A549 treated with AZD2906 at 1 μM for 4 hours (cell line): Measurements from ENCODE around the gene ITPR3. TPM values are rescaled to one million over a fixed set of nuclear protein-coding genes. Genes with fewer than 3 reads are reported as not detected.

ENCODE experiments used
- total RNA-seq: library from RNA; stranded (reverse); fragments of 200-300 nt; extraction: Qiagen RNA extraction; gene quantifications from 5 replicates; pipeline ENCODE4 v1.2.3, GENCODE V29; 2022

Gene ITPR3
- total RNA-seq = 39.1 to 54.2 TPM (median 45.8 TPM) in 5 replicates

DNA sequence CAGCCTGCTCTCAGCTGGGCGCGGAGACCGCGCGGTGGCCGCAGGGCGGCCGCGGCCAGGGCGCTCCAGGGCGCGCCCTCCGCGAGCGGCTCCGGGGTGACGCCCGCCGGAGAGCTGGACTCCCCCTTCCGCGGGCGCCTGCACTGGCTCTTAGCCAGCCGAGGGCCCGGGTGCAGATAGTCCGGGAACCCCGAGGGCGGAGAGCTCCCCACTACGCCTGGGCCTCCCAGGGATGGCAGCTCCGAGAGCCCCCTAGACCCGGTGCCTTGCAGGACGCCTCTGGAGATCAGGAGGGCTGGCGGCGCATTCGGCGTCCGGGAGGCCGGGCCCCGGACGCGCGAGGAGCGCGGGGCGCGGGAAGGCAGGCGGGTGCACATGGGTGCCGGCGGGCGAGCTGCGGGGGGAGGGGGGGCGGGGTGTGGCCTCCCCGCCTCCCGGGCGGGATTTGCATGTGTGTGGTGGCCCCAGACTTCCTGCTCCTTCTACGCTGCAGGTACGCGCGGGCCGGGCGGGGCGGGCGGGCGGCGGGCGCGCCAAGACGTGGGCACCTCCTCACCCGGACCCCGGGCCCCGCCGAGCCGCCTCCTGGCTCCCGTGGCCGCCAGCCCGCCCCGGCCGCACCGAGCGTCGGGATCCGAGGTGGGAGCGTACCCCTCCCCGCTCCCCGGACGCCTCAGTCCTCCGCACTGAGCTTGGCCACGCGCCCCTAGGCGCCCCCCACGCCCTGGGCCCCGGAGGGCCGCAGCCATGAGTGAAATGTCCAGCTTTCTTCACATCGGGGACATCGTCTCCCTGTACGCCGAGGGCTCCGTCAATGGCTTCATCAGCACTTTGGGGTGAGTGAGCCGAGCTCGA is at the start of gene ITPR3:
ITPR3 (plus strand) TSS at position 467 of the 855 bp plus-strand sequence; CDS start at position 748, 281 bp downstream.

DNA sequence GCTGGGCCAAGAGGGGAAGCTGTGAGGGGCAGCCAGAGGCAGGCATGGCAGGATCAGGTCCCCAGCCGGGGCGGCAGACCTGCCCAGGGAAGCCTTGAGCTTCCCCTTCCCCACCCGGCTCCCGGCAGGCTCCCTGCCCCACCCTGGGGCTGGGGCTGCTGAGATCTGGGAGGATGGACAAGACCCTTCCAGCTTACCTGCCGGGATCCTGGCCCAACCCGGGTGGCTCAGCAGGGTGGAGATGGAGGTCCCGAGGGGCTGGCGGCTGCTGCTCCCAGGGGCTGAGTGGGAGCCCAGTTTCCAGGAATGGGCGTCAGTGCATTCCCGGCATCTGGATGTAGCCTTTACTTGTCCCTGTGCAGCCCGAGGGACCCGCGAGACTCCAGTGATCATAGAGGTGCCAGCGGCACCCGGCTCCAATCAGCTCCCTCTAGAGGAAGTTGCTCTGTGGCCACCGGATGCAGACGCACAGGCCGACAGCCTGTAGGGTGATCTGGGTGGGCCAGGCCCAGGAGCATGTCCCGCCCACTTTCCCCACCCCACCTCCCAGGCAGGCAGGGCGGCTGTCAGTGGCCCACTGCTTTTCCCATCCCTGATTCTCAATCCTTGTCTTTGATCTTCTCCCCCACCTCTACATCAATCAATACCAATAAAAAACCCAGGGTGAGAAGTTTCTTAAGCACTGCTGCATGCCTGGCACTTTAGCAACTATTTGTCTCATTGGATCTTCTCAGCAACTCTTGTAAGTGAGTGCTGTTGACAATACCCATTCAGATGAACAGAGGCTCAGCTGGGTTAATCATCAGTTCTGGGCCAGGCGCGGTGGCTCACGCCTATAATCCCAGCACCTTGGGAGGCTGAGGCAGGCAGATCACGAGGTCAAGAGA is 41.1 kb upstream of the ITPR3 start, which contains the start of gene BAK1:
BAK1 (minus strand) TSS at position 449 of the 887 bp plus-strand sequence. CDS start 2,672 bp downstream, outside the sequence.

DNA sequence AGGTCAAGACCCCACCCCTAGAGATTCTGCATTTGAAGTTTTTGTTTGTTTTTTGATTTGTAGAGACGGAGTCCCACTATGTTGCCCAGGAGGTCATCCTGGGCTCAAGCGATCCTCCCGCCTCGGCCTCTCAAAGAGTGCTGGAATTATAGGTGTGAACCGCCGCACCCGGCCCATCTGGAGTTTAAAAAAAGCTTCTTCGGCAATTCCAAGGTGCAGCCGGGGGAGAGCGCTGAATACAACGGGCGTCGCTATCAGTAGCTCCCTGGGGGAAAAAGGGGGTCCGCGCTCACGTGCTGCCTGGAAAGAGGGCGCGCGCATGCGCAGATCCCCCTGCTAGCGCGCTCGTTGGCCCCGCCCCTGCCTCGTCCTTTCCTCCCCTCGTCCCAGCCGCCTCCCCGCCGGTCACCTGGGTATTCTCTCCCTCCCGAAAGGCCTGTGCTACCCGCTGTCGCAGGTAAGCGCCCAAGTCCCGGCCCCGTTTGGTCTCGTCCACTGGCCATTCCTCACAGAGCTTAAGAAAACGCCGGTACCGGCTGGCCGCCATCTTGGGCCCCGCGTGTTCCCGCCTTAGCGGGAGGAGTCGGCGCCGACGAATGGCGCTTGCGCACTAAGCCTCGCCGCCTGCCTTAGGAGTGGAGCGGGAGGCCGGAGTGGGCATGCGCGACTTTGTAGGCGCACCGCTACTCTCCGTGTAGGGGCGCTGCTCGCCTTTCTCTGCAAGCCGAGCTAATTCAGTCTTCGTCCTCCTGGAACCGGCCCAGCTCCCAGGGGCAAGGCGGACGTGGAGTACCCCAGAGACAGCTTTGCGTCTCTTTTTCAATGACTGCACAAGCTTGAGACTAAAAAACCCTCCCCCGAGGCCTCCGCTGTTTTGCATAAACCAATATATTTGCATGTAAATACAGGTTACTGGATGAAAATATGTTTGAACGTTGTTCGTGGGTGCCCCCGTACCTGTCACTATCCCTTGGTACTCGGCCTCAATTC is 90.3 kb downstream of the ITPR3 start, which contains the start of gene UQCC2:
UQCC2 (minus strand) TSS at position 561 of the 990 bp plus-strand sequence; CDS start at position 547, 14 bp downstream.

Other genes starting within 250 kb of the ITPR3 start
- 40.2 to 45.2 TPM (median 42.4 TPM) in 5 replicates for gene KIFC1, start 229.5 kb upstream of the ITPR3 start, total RNA-seq
- 10.8 to 17.1 TPM (median 16.0 TPM) in 5 replicates for gene PHF1, start 210.3 kb upstream of the ITPR3 start, total RNA-seq
- 173 to 227 TPM (median 203 TPM) in 5 replicates for gene CUTA, start 203.2 kb upstream of the ITPR3 start, total RNA-seq
- gene SYNGAP1, start 201.3 kb upstream of the ITPR3 start, total RNA-seq = 3.6 to 6.0 TPM (median 4.2 TPM) in 5 replicates
- 10.0 to 11.6 TPM (median 10.9 TPM) in 5 replicates for gene ZBTB9, start 166.7 kb upstream of the ITPR3 start, total RNA-seq
- 42.2 to 47.0 TPM (median 44.5 TPM) in 5 replicates for gene BAK1, start 41.0 kb upstream of the ITPR3 start, total RNA-seq
- 66.7 to 116 TPM (median 101 TPM) in 5 replicates for gene UQCC2, start 90.4 kb downstream of the ITPR3 start, total RNA-seq
- gene IP6K3, start 125.6 kb downstream of the ITPR3 start, total RNA-seq = 1.5 to 2.5 TPM (median 2.4 TPM) in 5 replicates
- 34.7 to 43.0 TPM (median 39.8 TPM) in 5 replicates for gene LEMD2, start 167.8 kb downstream of the ITPR3 start, total RNA-seq
- not detected in 5 replicates for gene MLN, start 182.7 kb downstream of the ITPR3 start, total RNA-seq